Gastroesophageal sphincter (tissue), 4 donors: ENCODE data around the gene SF3B6. TPM values are rescaled to one million over a fixed set of nuclear protein-coding genes. Genes with fewer than 3 reads are reported as not detected.

Experiments
- ATAC-seq: fragments of 150-250 bp; one replicate; pipeline ENCODE4 v1.9.1; 2016; ENCODE audit warnings: mild to moderate bottlenecking, moderate library complexity
- H3K27ac ChIP-seq, 4 donors: fragments of 200-600 bp; sonication (generic) in 3 of 4; 1 replicate in 3 of 4; 2 replicates in 1 of 4; pipeline ENCODE4 v1.5.1; 2016 to 2019
- H3K27me3 ChIP-seq: fragments of 200-600 bp; sonication (generic); one replicate; pipeline ENCODE4 v1.5.1; 2019
- H3K36me3 ChIP-seq, 2 donors: fragments of 200-600 bp; sonication (generic); one replicate each; pipeline ENCODE4 v1.5.1; 2019; ENCODE audit warnings: control low read depth in 1 of 2
- H3K4me1 ChIP-seq, 3 donors: fragments of 200-600 bp; sonication (generic); 1 replicate in 2 of 3; 2 replicates in 1 of 3; pipeline ENCODE4 v1.5.1; 2016 to 2019; ENCODE audit warnings: control low read depth in 2 of 3
- H3K4me3 ChIP-seq, 2 donors: fragments of 200-600 bp; sonication (generic); one replicate each; pipeline ENCODE4 v1.5.1; 2019; ENCODE audit warnings: mild to moderate bottlenecking in 1 of 2, moderate library complexity in 1 of 2
- H3K9me3 ChIP-seq, 3 donors: fragments of 200-600 bp; sonication (generic); one replicate each; pipeline ENCODE4 v1.5.1; 2017 to 2019; ENCODE audit warnings: control low read depth in 2 of 3
- EP300 ChIP-seq: sonication (generic); formaldehyde crosslinking; IDR thresholded peaks from one replicate; pipeline ENCODE4 v1.6.1; 2017; ENCODE audit warnings: antibody characterized with exemption, mild to moderate bottlenecking
- POLR2A ChIP-seq, 2 donors: fragments of 450-650 bp; IDR thresholded peaks; one replicate each; pipeline ENCODE4 v1.6.1; 2017; ENCODE audit warnings: antibody characterized with exemption in 2 of 2, mild to moderate bottlenecking in 2 of 2, moderate library complexity in 1 of 2
- POLR2AphosphoS5 ChIP-seq: sonication (generic); formaldehyde crosslinking; IDR thresholded peaks from one replicate; pipeline ENCODE4 v1.6.1; 2017; ENCODE audit warnings: antibody characterized with exemption
- WGBS, 2 donors: methylation state at CpG; one replicate each; pipeline ENCODE4 v1.1.5; 2018; ENCODE audit warnings: low coverage in 1 of 2; 5-methylcytosine and 5-hydroxymethylcytosine counted together
- total RNA-seq, 4 donors: library from RNA; depleted of rRNA; stranded (reverse); fragments of >200 nt; gene quantifications; one replicate each; pipeline ENCODE4 v1.1.0, GENCODE V29; 2016
- TF ChIP-seq, protein P1 (sequence below), 4 experiments: fragments of 200-600 bp in 2 of 4; fragments of 450-650 bp in 2 of 4; sonication (generic) in 1 of 4; IDR thresholded peaks; one replicate each; pipeline ENCODE4 v1.5.1; 2017 to 2019; ENCODE audit warnings: antibody characterized with exemption in 4 of 4, mild to moderate bottlenecking in 2 of 4, moderate library complexity in 2 of 4

The SF3B6 gene
- total RNA-seq, 4 donors from 2014 or later: 96.8 to 128 (median 115) TPM

DNA sequence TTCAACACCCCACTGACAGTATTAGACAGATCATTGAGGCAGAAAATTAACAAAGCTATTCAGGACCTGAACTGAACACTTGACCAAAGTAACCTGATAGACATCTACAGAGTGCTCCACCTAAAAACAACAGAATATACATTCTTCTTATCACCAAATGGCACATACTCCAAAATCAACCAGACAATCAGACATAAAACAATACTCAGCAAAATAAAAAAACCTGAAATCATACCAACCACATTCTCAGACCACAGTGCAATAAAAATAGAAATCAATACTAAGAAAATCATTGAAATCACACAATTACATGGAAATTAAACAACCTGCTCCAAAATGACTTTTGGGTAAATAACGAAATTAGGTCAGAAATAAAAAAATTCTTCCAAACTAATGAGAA lies 31.2 kb upstream of the SF3B6 start:
- peaks cover 0 to 9% (median 0%) of the 10 kb centered on the region in 3 donors for H3K4me1 ChIP-seq
- no peak for TF ChIP-seq POLR2A (IDR thresholded peaks at IDR 0.05)
- TF ChIP-seq, protein P1, sequence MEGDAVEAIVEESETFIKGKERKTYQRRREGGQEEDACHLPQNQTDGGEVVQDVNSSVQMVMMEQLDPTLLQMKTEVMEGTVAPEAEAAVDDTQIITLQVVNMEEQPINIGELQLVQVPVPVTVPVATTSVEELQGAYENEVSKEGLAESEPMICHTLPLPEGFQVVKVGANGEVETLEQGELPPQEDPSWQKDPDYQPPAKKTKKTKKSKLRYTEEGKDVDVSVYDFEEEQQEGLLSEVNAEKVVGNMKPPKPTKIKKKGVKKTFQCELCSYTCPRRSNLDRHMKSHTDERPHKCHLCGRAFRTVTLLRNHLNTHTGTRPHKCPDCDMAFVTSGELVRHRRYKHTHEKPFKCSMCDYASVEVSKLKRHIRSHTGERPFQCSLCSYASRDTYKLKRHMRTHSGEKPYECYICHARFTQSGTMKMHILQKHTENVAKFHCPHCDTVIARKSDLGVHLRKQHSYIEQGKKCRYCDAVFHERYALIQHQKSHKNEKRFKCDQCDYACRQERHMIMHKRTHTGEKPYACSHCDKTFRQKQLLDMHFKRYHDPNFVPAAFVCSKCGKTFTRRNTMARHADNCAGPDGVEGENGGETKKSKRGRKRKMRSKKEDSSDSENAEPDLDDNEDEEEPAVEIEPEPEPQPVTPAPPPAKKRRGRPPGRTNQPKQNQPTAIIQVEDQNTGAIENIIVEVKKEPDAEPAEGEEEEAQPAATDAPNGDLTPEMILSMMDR (IDR thresholded peaks at IDR 0.05): no peak
- no peak for TF ChIP-seq EP300
- TF ChIP-seq POLR2AphosphoS5: no peak
- peaks cover 0 to 28% of the 10 kb centered on the region in 2 donors for H3K36me3 ChIP-seq
- WGBS, 2 donors: 88 to 100% methylated on average over 1 of the region's 1 CpG
- no peak for ATAC-seq
- no peaks in the 10 kb centered on the region for H3K9me3 ChIP-seq
- H3K27me3 ChIP-seq: no peaks in the 10 kb centered on the region
- H3K27ac ChIP-seq: no peak overlapping the region
- no peak overlapping the region for H3K4me3 ChIP-seq

DNA sequence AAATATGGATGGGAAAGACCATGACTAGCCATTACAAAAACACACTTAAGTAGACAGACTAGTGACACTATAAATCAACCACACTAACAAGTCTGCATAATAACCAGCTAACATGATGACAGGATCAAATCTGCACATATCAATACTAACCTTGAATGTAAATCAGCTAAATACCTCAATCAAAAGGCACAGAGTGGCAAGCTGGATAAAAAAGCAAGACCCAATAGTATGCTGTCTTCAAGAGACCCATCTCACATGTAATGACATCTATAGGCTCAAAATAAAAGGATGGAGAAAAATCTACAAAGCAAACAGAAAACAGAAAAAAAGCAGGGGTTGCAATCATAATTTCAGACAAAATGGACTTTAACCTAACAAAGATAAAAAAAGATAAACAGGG lies 30.7 kb upstream of the SF3B6 start:
- H3K27ac ChIP-seq: no peak overlapping the region
- TF ChIP-seq EP300: no peak
- no peak for TF ChIP-seq POLR2AphosphoS5
- no peak for TF ChIP-seq POLR2A (IDR thresholded peaks at IDR 0.05)
- TF ChIP-seq, protein P1 (IDR thresholded peaks at IDR 0.05): no peak
- H3K9me3 ChIP-seq: no peaks in the 10 kb centered on the region

DNA sequence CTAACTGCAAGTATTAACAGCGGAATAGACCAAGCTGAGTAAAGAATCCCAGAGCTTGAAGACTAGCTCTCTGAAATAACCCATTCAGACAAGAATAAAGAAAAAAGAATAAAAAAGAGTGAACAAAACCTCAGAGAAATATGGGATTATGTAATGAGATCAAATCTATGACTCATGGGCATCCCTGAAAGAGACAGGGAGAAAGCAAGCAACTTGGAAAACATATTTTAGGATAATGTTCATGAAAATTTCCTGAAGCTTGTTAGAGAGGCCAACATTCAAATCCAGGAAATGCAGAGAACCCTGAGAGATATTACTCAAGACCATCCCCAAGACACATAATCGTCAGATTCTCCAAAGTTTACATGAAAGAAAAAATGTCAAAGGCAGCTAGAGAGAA lies 29.7 kb upstream of the SF3B6 start:
- ATAC-seq: no peak
- peaks cover 0 to 9% (median 0%) of the 10 kb centered on the region in 3 donors for H3K4me1 ChIP-seq
- H3K4me3 ChIP-seq: no peak overlapping the region
- TF ChIP-seq EP300: no peak
- WGBS, 2 donors: 43 to 46% methylated on average over 2 of the region's 2 CpGs
- no peak overlapping the region for H3K27ac ChIP-seq
- H3K36me3 ChIP-seq: peaks cover 0 to 29% of the 10 kb centered on the region in 2 donors
- no peaks in the 10 kb centered on the region for H3K27me3 ChIP-seq
- H3K9me3 ChIP-seq: no peaks in the 10 kb centered on the region

More for the DNA sequence above, 30.7 kb upstream of the SF3B6 start:
- H3K36me3 ChIP-seq: peaks cover 0 to 29% of the 10 kb centered on the region in 2 donors
- no peak for ATAC-seq
- no peak overlapping the region for H3K4me3 ChIP-seq
- H3K4me1 ChIP-seq: peaks cover 0 to 9% (median 0%) of the 10 kb centered on the region in 3 donors
- H3K27me3 ChIP-seq: no peaks in the 10 kb centered on the region

DNA sequence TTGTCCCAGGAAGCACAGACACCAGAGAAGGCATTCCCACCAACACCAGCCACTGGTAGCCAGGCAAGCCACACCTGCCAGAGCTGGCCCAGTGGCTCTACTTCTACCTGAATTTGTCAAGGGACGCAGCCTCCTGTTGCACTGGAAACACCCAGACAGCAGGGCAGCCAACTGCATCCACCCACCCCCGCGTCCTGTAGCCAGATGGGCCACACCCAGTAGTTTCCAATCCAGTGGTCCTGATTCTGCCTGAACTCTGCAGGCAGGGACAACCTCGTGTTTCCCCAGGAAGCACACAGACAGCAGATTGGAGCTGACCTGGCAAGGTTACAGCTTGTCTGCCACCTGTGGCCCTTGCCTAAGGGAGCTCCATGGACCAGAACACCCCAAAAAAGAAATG lies 28.8 kb upstream of the SF3B6 start:
- Histone ChIP-seq H3K36me3 (peaks cover 0 to 29% of the 10 kb centered on the region in 2 donors), H3K27me3 (no peaks in the 10 kb centered on the region), H3K9me3 (no peaks in the 10 kb centered on the region), H3K27ac (no peak overlapping the region), H3K4me1 (peaks cover 0 to 9% (median 0%) of the 10 kb centered on the region in 3 donors), H3K4me3 (no peak overlapping the region)
- WGBS, 2 donors: no CpG with 5 or more reads among the region's 4 CpGs
- ATAC-seq: no peak
- TF ChIP-seq, protein P1 (IDR thresholded peaks at IDR 0.05): no peak
- TF ChIP-seq POLR2AphosphoS5 (no peak), POLR2A (IDR thresholded peaks at IDR 0.05) (no peak), EP300 (no peak)

DNA sequence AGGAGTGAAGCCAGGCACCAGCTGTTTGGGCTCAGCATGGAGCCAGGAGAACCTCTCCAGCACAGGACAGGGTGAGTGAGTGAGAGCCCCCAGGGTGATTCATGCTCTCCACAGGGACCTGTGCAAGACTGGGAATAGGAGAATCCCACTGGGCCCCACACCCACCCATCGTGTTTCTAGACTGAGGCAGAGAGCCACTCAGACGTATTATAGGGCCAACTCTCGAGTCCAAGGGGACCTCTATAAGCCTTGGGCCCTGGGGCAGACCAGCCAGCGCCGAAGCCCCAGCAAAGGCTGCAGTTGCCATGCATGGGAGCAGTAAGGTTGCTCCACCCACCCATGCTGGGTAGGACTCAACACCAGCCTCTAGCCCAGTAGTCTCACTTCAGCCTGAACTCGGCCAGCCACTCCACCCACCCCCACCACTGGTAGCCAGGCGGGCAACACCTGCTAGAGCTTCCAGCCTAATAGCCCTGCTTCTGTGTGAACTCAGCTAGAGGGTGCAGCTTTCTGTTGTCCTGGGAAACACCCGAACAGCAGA lies 28.1 kb upstream of the SF3B6 start:
- no peaks in the 10 kb centered on the region for H3K9me3 ChIP-seq
- peaks cover 0 to 9% (median 0%) of the 10 kb centered on the region in 3 donors for H3K4me1 ChIP-seq
- ATAC-seq: no peak
- H3K4me3 ChIP-seq: no peak overlapping the region
- WGBS, 2 donors: 80% methylated on average over 1 of the region's 8 CpGs; no CpG with 5 or more reads in 1 of the 2 donors
- no peaks in the 10 kb centered on the region for H3K27me3 ChIP-seq
- TF ChIP-seq POLR2A (IDR thresholded peaks at IDR 0.05) (no peak), POLR2AphosphoS5 (no peak), EP300 (no peak)
- TF ChIP-seq, protein P1 (IDR thresholded peaks at IDR 0.05): no peak
- H3K27ac ChIP-seq: no peak overlapping the region
- H3K36me3 ChIP-seq: peaks cover 0 to 29% of the 10 kb centered on the region in 2 donors
